DND-41 (cell line): ENCODE data around the gene NPIPB8.
"Not testable (repeated sequence)": the region's sequence is repeated elsewhere in the genome, so short reads cannot be mapped to it uniquely, and the experiment has no call there.

Experiments used
- ATAC-seq: fragments of 200-7000 bp; cut with Tn5 transposase; 3 replicates; pipeline ENCODE4 v1.9.1; 2021; ENCODE audit warnings: low read depth; ENCODE audit not compliant: insufficient read depth
- DNase-seq: peaks from one replicate; pipeline ENCODE4 v3.0.0-alpha.2; 2020
- H2AFZ ChIP-seq: 2 replicates; pipeline ENCODE4 v1.6.0; 2012; ENCODE audit warnings: low read depth, low read length
- H3K27ac ChIP-seq: 2 replicates; pipeline ENCODE4 v1.5.1; 2012; ENCODE audit warnings: low read length, inconsistent platforms
- H3K27me3 ChIP-seq: fragments of 200-600 bp; sonication (generic); 2 replicates; pipeline ENCODE4 v1.6.0; 2012; ENCODE audit warnings: low read length, mild to moderate bottlenecking, inconsistent platforms; ENCODE audit not compliant: insufficient read depth, poor library complexity
- H3K36me3 ChIP-seq: 2 replicates; pipeline ENCODE4 v1.5.1; 2012; ENCODE audit warnings: low read length, inconsistent platforms; ENCODE audit not compliant: insufficient read depth
- H3K4me1 ChIP-seq: 2 replicates; pipeline ENCODE4 v1.5.1; 2012; ENCODE audit warnings: mild to moderate bottlenecking, low read length; ENCODE audit not compliant: insufficient read depth
- H3K4me2 ChIP-seq: 2 replicates; pipeline ENCODE4 v1.6.0; 2012; ENCODE audit warnings: mild to moderate bottlenecking, moderate library complexity, low read length, inconsistent platforms; ENCODE audit not compliant: insufficient read depth
- H3K4me3 ChIP-seq, 2 experiments: fragments of 200-600 bp in 1 of 2; shearing (Covaris generic) in 1 of 2; 2 replicates each; pipeline ENCODE4 v1.5.1; 2012 to 2016; ENCODE audit warnings: inconsistent platforms in 2 of 2, low read length in 2 of 2, mild to moderate bottlenecking in 2 of 2, low read depth in 1 of 2, moderate library complexity in 1 of 2
- H3K79me2 ChIP-seq: 2 replicates; pipeline ENCODE4 v1.6.0; 2012; ENCODE audit warnings: low read length, inconsistent platforms; ENCODE audit not compliant: insufficient read depth
- H3K9ac ChIP-seq: 2 replicates; pipeline ENCODE4 v1.6.0; 2012; ENCODE audit warnings: low read depth, mild to moderate bottlenecking, inconsistent platforms, low read length, moderate library complexity
- H3K9me3 ChIP-seq: 2 replicates; pipeline ENCODE4 v1.5.1; 2012; ENCODE audit warnings: low read length, moderate library complexity, mild to moderate bottlenecking, inconsistent platforms; ENCODE audit not compliant: insufficient read depth, severe bottlenecking
- H4K20me1 ChIP-seq: 2 replicates; pipeline ENCODE4 v1.6.0; 2012; ENCODE audit warnings: low read length; ENCODE audit not compliant: insufficient read depth
- CTCF ChIP-seq: IDR thresholded peaks from 2 replicates; pipeline ENCODE4 v1.5.1; 2012; ENCODE audit warnings: borderline replicate concordance, low read length, moderate library complexity, mild to moderate bottlenecking; ENCODE audit not compliant: poor library complexity, severe bottlenecking; ENCODE audit errors: extremely low read depth
- EZH2 ChIP-seq: IDR thresholded peaks from 3 replicates; pipeline ENCODE4 v1.6.1; 2012; ENCODE audit warnings: borderline replicate concordance, low read depth, mild to moderate bottlenecking, moderate library complexity, low read length, inconsistent platforms; ENCODE audit not compliant: severe bottlenecking

NPIPB8 gene

GRCh38 chr16:28596115-28596630 lies 41.7 kb upstream of the NPIPB8 start:
- Histone ChIP-seq H3K9me3 (no peaks in the 10 kb centered on the region), H3K27me3 (no peaks in the 10 kb centered on the region), H3K4me3 (no peak overlapping the region), H3K4me2 (no peak overlapping the region), H3K79me2 (no peaks in the 10 kb centered on the region), H3K36me3 (peaks cover 5% of the 10 kb centered on the region), H4K20me1 (no peaks in the 10 kb centered on the region), H3K4me1 (no peaks in the 10 kb centered on the region), H3K27ac (no peak overlapping the region), H3K9ac (no peak overlapping the region), H2AFZ (no peak overlapping the region)
- TF ChIP-seq EZH2 = no peak
- DNase-seq (no peak), ATAC-seq (no peak)

DNA sequence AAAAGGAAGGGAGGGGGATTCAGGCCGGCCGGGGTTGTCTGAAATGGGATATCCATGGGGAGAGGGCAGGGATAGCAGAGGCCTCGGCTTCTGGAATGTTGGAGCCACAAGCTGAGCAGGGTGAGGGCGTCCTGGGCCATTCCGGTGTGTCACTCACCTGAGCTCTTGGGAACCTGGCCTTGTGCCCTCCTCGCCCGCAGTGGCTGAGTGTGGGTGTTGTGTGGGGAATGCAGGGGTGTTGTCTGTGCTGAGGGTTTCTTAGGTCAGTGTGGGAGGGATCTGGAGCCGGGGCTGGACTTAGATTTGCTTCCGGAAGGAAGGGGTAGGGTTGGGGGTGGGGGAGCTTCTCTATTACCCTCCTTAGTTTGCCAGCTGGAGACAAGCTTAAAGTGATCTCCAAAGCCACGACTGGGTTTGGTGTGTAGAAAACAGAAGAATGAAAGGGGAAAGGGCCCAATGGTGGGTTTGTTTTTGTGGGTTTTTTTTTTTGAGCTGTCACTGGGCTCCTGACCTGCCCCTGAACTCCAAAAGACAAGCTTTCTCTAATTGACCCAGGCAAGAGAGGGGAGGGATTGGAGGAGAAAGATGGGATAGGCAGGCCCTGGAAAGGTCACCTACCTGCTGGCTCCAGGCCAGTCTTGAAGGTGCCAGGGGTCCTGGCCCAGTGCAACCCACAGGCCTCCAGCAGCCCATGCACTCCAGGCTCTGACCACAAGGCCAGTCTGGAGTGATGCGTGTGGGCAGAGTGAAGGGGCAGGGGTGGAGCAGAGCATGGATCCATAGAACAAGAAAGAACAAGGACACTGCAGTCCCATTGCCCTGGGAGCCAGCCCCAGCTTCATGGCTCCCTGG lies 40.8 kb upstream of the NPIPB8 start, which contains the start of gene SULT1A2:
Gene SULT1A2 (minus strand): TSS at position 211 of the 852 bp plus-strand sequence. CDS start 1,120 bp downstream, outside the sequence.
- H3K9me3 ChIP-seq = no peaks in the 10 kb centered on the region
- no peak within 1 kb of the TSS for H3K9ac ChIP-seq
- no peak within 1 kb of the TSS for H2AFZ ChIP-seq
- H3K27me3 ChIP-seq = no peaks in the 10 kb centered on the region
- DNase-seq (no peak), ATAC-seq (no peak)
- no peaks in the 10 kb centered on the region for H3K4me1 ChIP-seq
- no peaks in the 10 kb centered on the region for H3K36me3 ChIP-seq
- TF ChIP-seq EZH2 = no peak
- TF ChIP-seq CTCF = no peak
- H3K27ac ChIP-seq = no peak within 1 kb of the TSS
- no peak within 1 kb of the TSS for H3K4me3 ChIP-seq
- H4K20me1 ChIP-seq = no peaks in the 10 kb centered on the region
- H3K4me2 ChIP-seq = no peak within 1 kb of the TSS
- H3K79me2 ChIP-seq = no peaks in the 10 kb centered on the region

- Histone ChIP-seq H3K4me3 (no peak overlapping the region), H3K9ac (no peak overlapping the region)
- peak; percentile 21 for DNase-seq
These were observed 40.1 kb upstream of the NPIPB8 start for GRCh38 chr16:28597692-28598261.

GRCh38 chr16:28599377-28600285 lies 38.2 kb upstream of the NPIPB8 start:
- DNase-seq = not testable (repeated sequence)
- ATAC-seq = 0 out of 3 replicates have a peak, but pooled peaks have one; percentile 15

More at GRCh38 chr16:28597692-28598261, 40.1 kb upstream of the NPIPB8 start:
- Histone ChIP-seq H3K4me1 (no peaks in the 10 kb centered on the region), H3K27ac (no peak overlapping the region), H4K20me1 (no peaks in the 10 kb centered on the region), H3K79me2 (no peaks in the 10 kb centered on the region), H3K36me3 (no peaks in the 10 kb centered on the region), H3K4me2 (no peak overlapping the region), H2AFZ (no peak overlapping the region), H3K9me3 (no peaks in the 10 kb centered on the region), H3K27me3 (no peaks in the 10 kb centered on the region)
- ATAC-seq = peak; percentile 54; the same call in 1 of the 3 replicates
- no peak for TF ChIP-seq CTCF
- no peak for TF ChIP-seq EZH2

DNA sequence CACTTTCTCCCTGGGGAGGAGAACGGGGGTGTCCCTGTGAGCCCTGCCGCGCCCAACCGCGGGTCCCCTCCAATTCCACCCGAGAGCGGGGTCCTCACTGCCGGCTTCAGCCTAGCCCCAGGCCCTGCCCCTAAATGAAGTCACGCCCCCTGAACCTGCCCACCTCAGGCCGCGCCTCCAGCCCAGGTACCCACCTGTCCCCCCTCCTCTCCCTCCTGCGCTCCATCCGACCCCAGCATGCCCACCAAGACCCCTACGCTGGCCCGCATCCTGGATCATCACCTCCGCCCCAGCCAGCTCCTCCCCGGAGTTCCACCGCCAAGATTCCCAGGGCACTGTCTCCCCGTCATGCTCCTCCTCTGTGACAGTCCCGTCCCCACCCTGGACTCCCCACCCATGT lies 36.9 kb upstream of the NPIPB8 start:
- not testable (repeated sequence) for H3K9ac ChIP-seq, H3K36me3 ChIP-seq, H3K4me1 ChIP-seq, H3K27ac ChIP-seq, H2AFZ ChIP-seq, H3K27me3 ChIP-seq, H4K20me1 ChIP-seq, H3K4me3 ChIP-seq, H3K9me3 ChIP-seq, H3K4me2 ChIP-seq, DNase-seq, ATAC-seq, H3K79me2 ChIP-seq

More at GRCh38 chr16:28599377-28600285, 38.2 kb upstream of the NPIPB8 start:
- H4K20me1 ChIP-seq, H3K79me2 ChIP-seq, H2AFZ ChIP-seq, H3K4me1 ChIP-seq, H3K4me3 ChIP-seq, H3K9ac ChIP-seq, H3K4me2 ChIP-seq, H3K27ac ChIP-seq, H3K27me3 ChIP-seq, H3K9me3 ChIP-seq, H3K36me3 ChIP-seq: not testable (repeated sequence)
